ENCODE data around the gene DSE.
"Not testable (repeated sequence)": the region's sequence is repeated elsewhere in the genome, so short reads cannot be mapped to it uniquely, and the experiment has no call there.

The DSE gene

DNA sequence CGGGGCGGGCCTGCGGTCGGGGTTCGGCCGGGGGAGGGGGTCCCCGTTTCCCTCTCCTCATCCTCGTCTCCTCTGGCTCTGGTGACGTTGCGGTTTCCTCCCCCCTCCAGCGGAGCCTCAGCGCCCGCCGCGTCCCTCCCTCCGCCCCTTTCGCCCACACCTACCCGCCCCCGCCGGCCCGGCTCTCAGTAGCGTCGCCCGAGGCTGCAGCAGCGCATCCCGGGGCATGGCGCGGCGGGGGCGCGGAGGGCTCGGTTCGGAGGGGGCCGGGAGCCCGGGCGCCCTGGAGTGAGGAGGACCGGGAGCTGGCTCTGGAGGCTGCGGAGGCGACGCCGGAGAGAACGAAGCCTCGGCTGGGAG lies at the start of gene DSE:
Gene DSE, plus strand, starts transcription at position 188 of the 360 bp plus-strand sequence. CDS start 28,304 bp downstream, outside the sequence.
- peak; percentile 10 to 39 for DNase-seq

DNA sequence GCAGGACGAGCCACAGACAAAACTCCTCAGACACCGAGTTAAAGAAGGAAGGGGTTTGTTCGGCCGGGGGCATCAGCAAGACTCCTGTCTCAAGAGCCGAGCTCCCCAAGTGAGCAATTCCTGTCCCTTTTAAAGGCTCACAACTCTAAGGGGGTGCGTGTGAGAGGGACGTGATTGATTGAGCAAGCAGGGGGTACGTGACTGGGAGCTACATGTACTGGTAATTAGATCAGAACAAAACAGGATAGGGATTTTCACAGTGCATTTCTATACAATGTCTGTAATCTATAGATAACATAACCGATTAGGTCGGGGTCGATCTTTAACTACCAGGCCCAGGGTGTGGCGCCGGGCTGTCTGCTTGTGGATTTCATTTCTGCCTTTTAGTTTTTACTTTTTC lies 48.8 kb upstream of the DSE start:
- not testable (repeated sequence) for DNase-seq

DNA sequence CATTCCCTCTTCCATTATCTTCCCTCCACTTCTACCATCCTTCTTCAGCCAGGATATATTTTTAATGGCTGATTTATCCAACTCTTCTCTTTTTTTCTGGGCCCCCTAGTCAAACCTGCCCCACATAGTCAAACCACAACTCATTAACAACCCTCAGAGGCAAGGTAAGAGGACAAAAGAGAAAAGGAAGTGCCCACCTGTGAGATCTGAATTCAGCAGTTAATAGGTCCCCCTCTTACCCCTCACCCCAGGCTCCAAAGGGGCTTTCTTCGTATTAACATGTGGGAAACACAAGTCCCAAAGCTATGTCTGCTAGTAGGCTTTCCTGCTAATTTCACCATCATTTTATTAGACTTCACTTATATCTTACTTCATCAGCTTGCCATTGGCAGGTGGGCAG lies 46.9 kb upstream of the DSE start:
- DNase-seq: no peak

DNA sequence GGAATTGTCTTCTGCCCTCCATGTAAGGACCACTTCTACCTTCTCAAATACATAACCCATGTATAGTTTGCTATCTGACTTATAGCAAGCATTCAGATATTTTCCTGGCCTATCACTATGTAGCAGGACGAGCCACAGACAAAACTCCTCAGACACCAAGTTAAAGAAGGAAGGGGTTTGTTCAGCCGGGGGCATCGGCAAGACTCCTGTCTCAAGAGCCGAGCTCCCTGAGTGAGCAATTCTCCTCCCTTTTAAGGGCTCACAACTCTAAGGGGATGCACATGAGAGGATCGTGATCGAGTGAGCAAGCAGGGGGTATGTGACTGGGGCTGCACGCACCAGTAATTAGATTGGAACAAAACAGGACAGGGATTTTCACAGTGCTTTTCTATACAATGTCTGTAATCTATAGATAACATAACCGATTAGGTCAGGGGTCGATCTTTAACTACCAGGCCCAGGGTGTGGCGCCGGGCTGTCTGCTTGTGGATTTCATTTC lies 45.1 kb upstream of the DSE start:
- DNase-seq: not testable (repeated sequence)

DNA sequence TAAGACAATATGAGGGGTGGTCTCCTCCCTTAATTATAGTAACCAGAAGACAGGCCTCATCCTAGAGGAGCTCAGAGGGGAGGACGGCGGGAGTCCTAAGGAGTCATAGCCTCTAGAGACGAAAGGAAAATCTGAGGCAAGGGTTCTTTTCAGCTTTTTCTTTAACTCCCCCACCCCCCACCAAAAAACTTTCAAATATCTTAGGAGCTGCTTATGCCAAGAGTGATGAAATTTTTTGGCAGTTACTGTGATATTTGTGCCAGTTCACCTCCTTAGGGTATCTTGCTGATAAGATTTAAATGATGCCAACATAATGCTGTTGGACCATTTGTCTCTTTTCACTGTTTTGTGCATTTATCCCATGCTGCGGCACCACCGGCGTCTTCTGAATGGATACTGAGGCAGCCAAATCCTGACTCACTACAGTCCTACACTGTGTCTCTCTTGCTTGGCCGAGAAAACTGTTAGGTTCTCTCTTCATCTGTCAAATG lies 44.5 kb upstream of the DSE start:
- no peak for DNase-seq

DNA sequence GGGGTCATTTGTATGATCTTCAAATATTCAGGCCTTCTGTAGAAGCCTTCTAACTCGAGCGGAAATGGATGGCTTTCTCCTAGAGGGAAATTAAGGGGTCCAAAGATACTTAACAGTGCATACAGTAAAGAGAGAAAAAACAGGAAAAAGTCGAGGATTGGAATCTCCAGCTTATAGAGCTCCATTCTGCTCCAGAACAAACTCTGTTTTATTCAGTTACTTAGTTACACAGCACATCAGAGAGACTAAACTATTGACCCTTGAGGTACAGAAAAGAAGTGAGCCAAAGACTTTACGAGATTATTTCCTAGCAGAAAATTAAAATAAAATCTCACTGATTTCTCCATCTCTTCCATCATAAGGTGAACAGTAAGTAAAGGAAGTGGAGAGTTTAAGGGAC lies 43.8 kb upstream of the DSE start:
- DNase-seq: no peak

DNA sequence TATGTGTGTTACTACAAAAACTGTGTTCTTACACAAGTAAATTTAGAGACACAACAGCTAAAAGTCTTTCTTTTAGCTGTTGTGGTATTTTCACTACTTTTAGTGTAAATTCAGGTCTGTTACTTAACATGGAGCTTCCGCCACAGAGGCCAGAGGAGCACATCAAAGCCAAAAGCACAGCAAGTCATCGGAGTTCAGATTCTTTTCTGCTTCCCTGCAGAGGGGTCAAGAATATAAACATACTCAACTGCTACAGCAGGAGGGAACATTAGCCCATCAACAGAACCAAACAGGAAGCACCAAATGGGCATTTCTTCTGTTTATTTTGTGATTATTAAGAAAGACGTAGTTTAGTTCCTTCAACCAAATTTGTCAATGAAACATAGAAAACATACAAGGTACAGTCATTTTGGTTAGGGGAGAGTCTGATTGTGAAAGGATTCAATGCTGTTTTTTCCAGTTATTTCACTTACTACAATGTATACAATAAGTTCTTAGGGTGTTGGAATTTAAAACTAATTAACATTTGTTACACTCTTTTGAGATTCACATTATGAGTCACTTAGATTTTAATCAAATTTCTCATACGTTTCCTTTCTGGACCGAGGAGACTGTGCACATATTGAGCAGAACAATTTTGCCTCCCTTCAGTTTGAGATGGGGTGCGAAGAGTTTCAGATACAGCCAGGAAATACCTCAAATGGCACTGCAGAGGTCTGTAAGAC lies 42.8 kb upstream of the DSE start:
- DNase-seq: no peak

DNA sequence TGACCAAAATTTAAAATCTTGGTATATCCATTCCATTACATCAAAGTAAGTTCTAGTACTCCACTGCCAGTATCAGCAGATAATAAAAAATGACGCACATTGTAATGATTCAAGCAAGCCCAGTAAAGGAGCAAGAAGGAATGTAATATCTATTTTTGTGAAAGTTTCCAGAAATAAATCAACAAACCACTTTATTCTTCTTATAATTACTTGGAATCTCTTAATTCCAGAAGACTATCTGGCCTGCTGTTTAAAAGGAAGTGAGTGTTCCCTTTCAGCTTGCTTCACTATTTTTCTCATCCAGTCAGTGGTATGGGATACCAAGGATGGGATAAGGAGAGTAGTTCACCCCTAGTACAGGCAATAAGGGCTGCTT lies 42.2 kb upstream of the DSE start:
- no peak for DNase-seq

DNA sequence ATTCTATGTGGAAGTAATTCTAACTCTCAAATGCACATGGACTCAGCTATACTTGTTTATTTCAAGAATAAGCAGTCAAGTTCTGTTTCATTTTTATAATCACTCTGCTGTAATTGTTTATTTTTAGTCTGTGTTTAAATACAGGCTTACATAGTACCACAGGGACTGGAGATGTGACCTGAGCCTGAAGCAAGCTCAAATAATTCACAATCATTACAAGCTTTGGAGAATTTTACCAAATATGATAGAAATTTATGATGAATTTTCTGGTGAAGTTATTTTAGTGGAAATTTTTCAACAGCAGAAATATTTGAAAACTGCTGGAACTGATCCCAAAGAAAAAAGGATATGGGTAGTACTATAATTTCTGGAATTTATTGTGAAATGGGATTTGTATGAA lies 41.6 kb upstream of the DSE start:
- DNase-seq: no peak

DNA sequence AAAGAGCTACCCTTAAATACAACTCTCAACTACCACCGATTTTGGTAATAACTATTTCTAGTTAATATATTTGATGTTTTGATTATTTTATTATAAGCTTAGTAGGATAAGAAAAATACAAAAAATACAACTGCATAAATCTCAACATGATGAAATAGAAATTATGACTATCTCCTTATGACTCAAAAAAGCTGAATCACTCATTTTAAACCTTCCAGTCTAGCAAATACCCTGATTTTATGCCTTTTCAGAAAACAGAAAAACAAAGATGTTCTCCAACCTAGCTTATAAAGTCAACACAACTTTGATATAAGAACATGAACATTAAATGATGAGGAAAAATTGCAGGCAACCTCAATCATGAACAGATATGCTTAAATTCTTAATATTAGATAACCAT lies 40.2 kb upstream of the DSE start:
- DNase-seq: no peak

DNA sequence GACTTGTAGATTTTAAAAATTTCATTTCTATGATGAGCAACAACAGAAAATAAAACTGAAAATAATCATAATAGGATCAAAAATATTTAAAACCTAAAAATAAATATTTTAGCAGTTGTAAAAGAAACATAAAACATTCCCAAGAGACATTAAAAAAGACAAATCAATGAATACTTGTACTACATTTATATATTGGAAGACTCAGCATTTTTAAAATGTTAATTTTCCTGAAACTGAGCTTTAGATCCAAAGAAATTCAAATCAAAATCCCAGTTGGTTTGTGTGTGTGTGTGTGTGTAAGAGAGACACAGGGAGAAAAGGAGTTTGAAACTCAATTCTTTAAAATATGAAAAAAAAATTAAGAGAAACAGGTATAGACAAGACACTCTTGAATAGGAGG lies 38.7 kb upstream of the DSE start:
- DNase-seq: no peak

DNA sequence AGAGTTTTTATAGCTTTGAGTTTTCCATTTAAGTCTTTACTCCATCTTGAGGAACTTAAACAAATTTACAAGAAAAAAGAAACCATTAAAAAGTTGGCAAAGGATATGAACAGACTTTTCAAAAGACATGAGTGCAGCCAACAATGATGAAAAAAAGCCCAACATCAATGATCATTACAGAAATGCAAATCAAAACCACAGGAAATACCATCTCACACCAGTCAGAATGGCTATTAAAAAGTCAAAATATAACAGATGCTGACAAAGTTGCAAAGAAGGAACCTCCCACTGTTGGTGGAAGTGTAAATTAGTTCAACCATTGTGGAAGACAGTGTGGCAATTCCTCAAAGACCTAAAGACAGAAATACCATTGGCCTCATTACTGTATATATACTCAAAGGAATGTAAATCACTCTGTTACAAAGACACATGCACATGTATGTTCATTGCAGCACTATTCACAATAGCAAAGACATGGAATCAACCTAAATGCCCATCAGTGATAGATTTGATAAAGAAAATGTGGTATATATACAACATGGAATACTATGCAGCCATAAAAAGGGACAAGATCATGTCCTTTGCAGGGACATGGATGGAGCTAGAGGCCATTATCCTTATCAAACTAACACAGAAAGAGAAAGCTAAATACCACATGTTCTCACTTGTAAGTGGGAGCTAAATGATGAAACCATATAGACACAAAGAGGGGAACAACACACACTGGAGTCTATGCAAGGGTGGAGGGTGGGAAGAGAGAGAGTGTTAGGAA lies 35.9 kb upstream of the DSE start:
- not testable (repeated sequence) for DNase-seq

DNA sequence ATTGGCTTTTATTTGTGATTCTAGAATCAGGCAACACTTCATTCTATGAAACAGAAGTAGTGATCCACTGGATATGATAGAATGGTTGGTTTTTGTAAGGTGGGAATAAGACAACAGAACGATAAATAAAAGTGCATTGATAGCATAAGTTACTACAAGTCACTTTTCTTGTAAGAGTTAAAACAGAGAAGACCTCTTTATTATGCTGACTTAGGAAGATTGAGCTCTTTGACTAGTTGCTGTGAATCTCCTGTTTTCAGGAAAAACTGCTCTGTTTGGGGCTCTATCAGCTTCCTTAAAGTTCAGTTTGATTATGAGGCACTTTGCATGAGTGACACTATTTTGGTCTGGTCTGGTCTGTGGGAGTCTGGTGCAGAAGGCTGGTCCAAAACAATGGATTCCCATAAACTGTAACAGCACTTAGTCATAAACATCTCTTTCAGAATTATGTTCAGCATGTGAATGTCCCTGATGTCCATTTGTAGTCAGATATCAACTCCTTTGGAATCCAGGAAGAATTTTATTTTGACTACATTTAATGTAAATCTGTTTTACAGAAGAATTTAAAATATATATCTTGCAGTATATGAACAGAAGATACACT lies 35.0 kb upstream of the DSE start:
- DNase-seq: no peak

DNA sequence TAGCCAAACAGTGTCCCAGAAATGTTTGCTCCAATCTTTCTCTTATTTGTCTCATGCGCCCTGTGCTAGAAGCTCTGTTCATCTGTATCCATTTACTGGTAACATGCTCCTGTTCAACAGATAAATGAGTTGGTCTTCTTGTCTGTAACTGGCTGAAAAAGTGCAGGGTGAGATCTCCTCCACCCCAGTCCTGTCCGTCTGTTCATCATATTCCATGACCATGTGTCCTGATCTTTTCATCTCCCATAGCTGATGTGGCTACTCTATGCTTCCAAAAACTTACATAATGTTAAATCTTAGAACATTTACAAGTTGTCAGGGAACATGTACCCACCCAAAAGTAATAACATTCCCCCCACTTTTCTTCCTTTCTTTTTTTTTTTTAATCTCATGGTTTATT lies 31.8 kb upstream of the DSE start:
- no peak for DNase-seq

DNA sequence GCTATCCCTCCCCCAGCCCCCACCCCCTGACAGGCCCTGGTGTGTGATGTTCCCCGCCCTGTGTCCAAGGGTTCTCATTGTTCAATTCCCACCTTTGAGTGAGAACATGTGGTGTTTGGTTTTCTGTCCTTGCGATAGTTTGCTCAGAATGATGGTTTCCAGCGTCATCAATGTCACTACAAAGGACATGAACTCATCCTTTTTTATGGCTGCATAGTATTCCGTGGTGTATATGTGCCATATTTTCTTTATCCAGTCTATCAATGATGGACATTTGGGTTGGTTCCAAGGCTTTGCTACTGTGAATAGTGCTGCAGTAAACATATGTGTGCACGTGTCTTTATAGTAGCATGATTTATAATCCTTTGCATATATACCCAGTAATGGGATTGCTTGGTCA lies 30.1 kb upstream of the DSE start:
- not testable (repeated sequence) for DNase-seq

DNA sequence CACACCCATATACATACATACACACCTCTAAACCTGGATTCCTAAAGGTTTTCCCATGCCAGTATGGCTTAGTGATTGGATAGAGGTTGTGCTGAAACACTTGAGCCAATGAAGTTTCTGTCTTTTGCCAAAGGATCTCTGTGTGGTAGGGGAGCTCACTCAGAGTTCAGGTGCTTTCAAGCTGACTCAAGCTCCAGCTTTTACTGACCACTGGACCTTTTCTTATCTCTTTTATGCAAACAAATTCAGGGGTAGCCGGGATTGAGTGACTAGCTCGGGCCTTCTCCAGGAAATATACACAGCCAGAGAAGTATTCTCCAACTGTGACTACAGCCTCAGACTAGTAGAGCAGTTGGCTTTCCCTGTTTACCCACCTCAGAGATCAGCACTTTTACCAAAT lies 21.5 kb upstream of the DSE start:
- DNase-seq: no peak

DNA sequence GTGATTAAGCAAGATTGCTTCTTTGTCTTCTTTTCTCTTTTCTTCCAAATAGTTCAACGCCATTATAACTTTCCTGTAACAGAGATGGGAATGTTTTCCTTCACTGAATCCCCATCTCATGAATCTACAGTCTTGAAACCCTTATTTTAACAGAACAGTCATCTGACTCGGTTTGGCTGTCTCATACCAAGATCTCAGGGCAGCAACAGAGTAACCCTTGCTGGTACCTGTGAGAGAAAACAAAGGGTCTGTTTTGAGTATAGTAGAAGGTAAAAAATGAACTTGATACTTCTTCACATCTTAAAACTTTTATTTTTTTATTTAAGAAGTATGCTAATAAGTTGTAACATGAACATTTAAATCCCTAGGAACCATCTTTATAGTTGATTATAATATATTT lies 19.6 kb upstream of the DSE start:
- no peak for DNase-seq

DNA sequence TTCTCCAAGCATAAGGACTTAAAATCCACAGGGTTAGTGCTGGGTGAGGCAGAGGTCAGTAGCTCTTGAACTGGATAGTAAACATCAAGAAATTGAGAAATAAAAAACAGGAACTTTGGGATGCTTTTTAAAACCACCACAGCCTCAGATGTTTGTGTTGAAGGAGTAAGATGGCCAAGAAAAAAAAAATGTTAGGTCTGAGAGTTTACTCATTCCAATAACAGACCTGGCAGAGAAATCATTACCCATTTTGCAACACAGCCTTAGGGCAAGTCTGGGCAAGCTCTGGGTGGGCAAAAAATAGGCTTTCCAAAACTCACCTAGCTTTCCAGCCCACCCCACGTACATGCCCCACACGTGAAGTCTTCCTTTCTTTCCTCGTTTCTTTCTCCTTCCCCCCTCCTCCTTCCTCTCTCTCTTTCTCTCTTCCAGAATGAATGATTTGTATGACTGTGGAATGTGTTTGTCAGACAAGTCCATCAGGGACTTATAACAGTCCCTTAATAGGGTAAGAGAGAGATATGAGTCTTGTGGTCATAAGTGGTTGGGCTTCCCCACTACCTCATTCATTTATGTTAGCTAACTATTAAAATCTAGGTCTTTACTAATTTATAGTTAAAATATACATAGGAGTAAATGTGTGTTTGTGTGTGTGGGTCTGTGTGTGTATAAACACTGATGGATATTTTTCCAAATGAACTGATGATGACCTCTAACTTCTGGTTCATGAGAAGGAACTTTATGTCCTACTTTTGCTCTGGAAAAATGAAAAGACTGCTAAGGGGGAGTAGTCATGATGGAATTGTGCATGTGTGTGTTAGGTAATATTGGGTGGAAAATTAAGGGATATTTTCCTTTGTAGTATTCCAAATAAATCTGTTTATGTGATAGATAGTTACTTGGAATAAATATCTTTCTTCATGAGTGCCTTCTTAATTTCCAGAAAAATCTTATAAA lies 18.0 kb upstream of the DSE start:
- DNase-seq: no peak

DNA sequence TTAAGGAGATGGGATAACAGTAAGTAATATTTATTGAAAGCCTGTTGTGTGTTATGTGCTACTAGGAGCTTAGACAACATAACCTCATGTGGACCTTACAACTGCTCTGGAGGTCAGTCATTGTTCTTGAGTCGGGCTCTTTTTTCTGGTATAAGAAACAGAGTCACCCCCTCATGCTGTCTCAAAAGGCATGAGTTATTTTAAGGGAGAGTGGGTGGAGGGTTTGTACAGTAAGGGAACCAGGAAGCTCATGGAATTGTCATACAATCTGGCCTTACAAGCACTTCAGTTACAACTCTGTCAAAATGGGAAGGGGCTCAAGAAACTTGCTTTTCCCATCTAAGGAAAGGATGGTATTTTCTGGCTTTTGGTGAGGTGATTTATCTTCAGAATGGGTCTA lies 16.5 kb upstream of the DSE start:
- no peak for DNase-seq

DNA sequence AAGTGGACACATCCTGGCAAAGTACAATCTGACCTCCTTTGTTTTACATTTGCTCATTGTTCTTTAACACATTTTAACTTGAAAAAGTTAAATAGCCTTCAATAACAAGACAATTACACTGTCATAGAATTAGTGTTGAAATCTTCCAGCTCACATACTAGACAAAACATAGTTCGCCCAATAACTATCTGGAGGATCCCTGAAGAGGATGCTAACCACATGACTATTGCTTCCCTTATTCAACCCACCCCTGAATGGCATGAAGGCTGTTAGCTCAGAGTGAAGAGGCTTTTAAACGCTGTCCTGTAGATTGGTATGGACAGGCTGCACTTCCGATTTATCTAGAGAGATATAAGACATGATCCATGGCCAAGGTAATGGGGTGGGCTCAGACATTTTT lies 15.0 kb upstream of the DSE start:
- no peak for DNase-seq

DNA sequence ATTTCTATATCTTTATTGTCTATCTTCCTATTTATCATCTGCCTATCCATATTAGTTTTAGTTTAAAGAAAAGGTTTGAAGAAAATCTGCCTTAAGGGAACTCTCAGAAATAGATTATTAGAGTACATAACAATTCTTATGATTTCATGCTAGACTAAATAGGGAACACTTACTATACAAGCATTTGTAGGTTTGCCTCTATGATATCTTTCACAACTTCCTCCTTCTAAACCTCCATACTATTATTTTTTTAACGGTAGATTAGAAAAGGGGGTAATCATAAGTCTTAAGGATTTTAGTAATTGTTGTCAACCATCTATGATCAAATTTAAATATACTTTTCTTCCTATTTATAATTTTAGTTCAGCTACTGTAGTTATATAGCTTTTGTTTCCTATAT lies 11.6 kb upstream of the DSE start:
- no peak for DNase-seq

DNA sequence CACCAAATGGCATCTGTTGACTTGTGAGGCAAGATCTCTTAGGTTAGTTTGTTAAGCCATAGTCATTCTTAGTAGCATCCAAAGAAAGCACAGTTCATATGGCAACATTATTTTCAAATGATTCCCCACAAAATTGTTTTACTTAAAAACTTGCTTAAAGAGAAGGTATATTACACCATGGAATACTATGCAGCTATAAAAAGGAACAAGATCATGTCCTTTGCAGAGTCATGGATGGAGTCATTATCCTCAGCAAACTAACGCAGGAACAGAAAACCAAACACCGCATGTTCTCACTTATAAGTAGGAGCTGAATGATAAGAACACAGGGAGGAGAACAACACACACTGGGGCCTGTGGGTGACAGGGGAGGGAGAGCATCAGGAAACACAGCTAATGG lies 10.9 kb upstream of the DSE start:
- DNase-seq: no peak

DNA sequence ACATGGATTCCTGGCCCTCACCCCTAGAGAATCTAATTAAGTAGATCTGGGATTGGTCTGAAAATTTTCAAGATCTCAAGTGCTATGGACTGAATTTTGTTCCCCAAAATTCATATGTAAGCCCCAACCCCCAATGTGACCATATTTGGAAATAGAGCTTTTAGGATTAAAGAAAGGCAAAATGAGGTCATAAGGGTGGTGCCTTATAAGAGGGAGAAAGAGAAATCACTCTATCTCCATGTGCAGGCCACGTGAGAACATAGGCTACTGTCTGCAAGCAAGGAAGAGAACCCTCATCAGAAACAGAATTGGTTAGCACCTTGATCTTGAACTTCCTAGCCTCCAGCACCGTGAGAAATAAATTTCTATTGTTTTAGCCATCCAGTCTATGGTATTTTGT lies 8.5 kb upstream of the DSE start:
- DNase-seq: no peak
